ENCODE measurements around the gene SRSF9. TPM values are rescaled to one million over a fixed set of nuclear protein-coding genes. Genes with fewer than 3 reads are reported as not detected.

SRSF9 gene
- polyA plus RNA-seq, 1 experiment = 154 TPM

- ChIA-PET CTCF (no interaction called here), POLR2A (no interaction called here)
- Histone ChIP-seq H3K27ac (ENCODE audit: low read depth, low read length) (no peak overlapping the region), H3K4me3 (ENCODE audit: low read depth, low read length) (no peak overlapping the region), H3K9me3 (ENCODE audit: control insufficient read depth, insufficient read depth, low read length) (no peaks in the 10 kb centered on the region; the same call in 1 of the 2 replicates), H3K27me3 (ENCODE audit: control insufficient read depth, insufficient read depth, low read length) (no peaks in the 10 kb centered on the region)
- TF ChIP-seq CTCF (IDR thresholded peaks at IDR 0.05; ENCODE audit: low read depth, low read length) = no peak
- DNase-seq (ENCODE audit: low read depth, low spot score) = no peak
Measured at GRCh38 chr12:120425797-120426196, 43.8 kb downstream of the SRSF9 start.

- Histone ChIP-seq H3K4me3 (ENCODE audit: low read depth, low read length) (no peak overlapping the region), H3K27me3 (ENCODE audit: control insufficient read depth, insufficient read depth, low read length) (peaks cover 4% of the 10 kb centered on the region), H3K9me3 (ENCODE audit: control insufficient read depth, insufficient read depth, low read length) (no peaks in the 10 kb centered on the region), H3K27ac (ENCODE audit: low read depth, low read length) (no peak overlapping the region)
- ChIA-PET CTCF (no interaction called here), POLR2A (no interaction called here)
- DNase-seq (ENCODE audit: low read depth, low spot score) = no peak
- TF ChIP-seq CTCF (IDR thresholded peaks at IDR 0.05; ENCODE audit: low read depth, low read length) = no peak
Measured at GRCh38 chr12:120422892-120423456, 46.6 kb downstream of the SRSF9 start.

- no peak overlapping the region for H3K4me3 ChIP-seq (ENCODE audit: low read depth, low read length)
- DNase-seq (ENCODE audit: low read depth, low spot score) = no peak
- CTCF ChIA-PET = interaction anchor here (1.3 kb wide), 1 partner anchor 8 kb away, joined by 6 read pairs; no protein-coding TSS in a partner anchor
- POLR2A ChIA-PET = no interaction called here
- no peak overlapping the region for H3K27ac ChIP-seq (ENCODE audit: low read depth, low read length)
- H3K27me3 ChIP-seq (ENCODE audit: control insufficient read depth, insufficient read depth, low read length) = peaks cover 7% of the 10 kb centered on the region
- TF ChIP-seq CTCF (IDR thresholded peaks at IDR 0.05; ENCODE audit: low read depth, low read length) = no peak
- H3K9me3 ChIP-seq (ENCODE audit: control insufficient read depth, insufficient read depth, low read length) = no peaks in the 10 kb centered on the region
Measured at GRCh38 chr12:120421701-120422100, 47.8 kb downstream of the SRSF9 start.

- CTCF ChIA-PET = interaction anchor here (1.0 kb wide), 1 partner anchor 61 kb away, joined by 3 read pairs; no protein-coding TSS in a partner anchor
- Histone ChIP-seq H3K27me3 (ENCODE audit: control insufficient read depth, insufficient read depth, low read length) (peaks cover 16% of the 10 kb centered on the region), H3K9me3 (ENCODE audit: control insufficient read depth, insufficient read depth, low read length) (no peaks in the 10 kb centered on the region), H3K4me3 (ENCODE audit: low read depth, low read length) (no peak overlapping the region), H3K27ac (ENCODE audit: low read depth, low read length) (no peak overlapping the region)
- TF ChIP-seq CTCF (IDR thresholded peaks at IDR 0.05; ENCODE audit: low read depth, low read length) = no peak
- no peak for DNase-seq (ENCODE audit: low read depth, low spot score)
- POLR2A ChIA-PET = no interaction called here
Measured at GRCh38 chr12:120417917-120418580, 51.5 kb downstream of the SRSF9 start.

- no peak for TF ChIP-seq CTCF (IDR thresholded peaks at IDR 0.05; ENCODE audit: low read depth, low read length)
- Histone ChIP-seq H3K27me3 (ENCODE audit: control insufficient read depth, insufficient read depth, low read length) (peaks cover 16% of the 10 kb centered on the region), H3K27ac (ENCODE audit: low read depth, low read length) (no peak overlapping the region), H3K9me3 (ENCODE audit: control insufficient read depth, insufficient read depth, low read length) (no peaks in the 10 kb centered on the region), H3K4me3 (ENCODE audit: low read depth, low read length) (no peak overlapping the region)
- DNase-seq (ENCODE audit: low read depth, low spot score) = no peak
- POLR2A ChIA-PET = no interaction called here
- CTCF ChIA-PET = interaction anchor here (0.6 to 1.9 kb wide), 3 partner anchors 13 to 17 kb away, joined by 3 to 5 read pairs (median 4); no protein-coding TSS in a partner anchor
Measured at GRCh38 chr12:120416490-120417216, 52.9 kb downstream of the SRSF9 start.
